ENCODE data around the gene RFLNA. TPM values are rescaled to one million over a fixed set of nuclear protein-coding genes. Genes with fewer than 3 reads are reported as not detected.

Gene RFLNA
- total RNA-seq, 1 experiment from 2014 or later = 3.7 TPM

- no peak for DNase-seq
- Histone ChIP-seq H3K27me3 (ENCODE audit: control insufficient read depth, insufficient read depth, low read length) (no peaks in the 10 kb centered on the region), H3K4me3 (ENCODE audit: insufficient read depth, low read depth, low read length) (no peak overlapping the region), H3K36me3 (replicated peaks; ENCODE audit: control insufficient read depth, insufficient read depth, low read length) (peaks cover 30% of the 10 kb centered on the region)
These were observed 32.6 kb downstream of the RFLNA start for GRCh38 chr12:124327362-124328043.

GRCh38 chr12:124328116-124328515 is 33.2 kb downstream of the RFLNA start:
- H3K4me3 ChIP-seq (ENCODE audit: insufficient read depth, low read depth, low read length) = no peak overlapping the region
- H3K27me3 ChIP-seq (ENCODE audit: control insufficient read depth, insufficient read depth, low read length) = no peaks in the 10 kb centered on the region
- peaks cover 33% of the 10 kb centered on the region for H3K36me3 ChIP-seq (replicated peaks; ENCODE audit: control insufficient read depth, insufficient read depth, low read length)
- no peak for DNase-seq

- no peak overlapping the region for H3K4me3 ChIP-seq (ENCODE audit: insufficient read depth, low read depth, low read length)
- no peaks in the 10 kb centered on the region for H3K27me3 ChIP-seq (ENCODE audit: control insufficient read depth, insufficient read depth, low read length)
- no peak for DNase-seq
- H3K36me3 ChIP-seq (replicated peaks; ENCODE audit: control insufficient read depth, insufficient read depth, low read length) = peaks cover 32% of the 10 kb centered on the region
These were observed 33.7 kb downstream of the RFLNA start for GRCh38 chr12:124328636-124329035.

GRCh38 chr12:124332058-124332672 is 37.3 kb downstream of the RFLNA start:
- peak; percentile 90 for DNase-seq

GRCh38 chr12:124332900-124333299 is 38.0 kb downstream of the RFLNA start:
- H3K4me3 ChIP-seq (ENCODE audit: insufficient read depth, low read depth, low read length) = no peak overlapping the region
- no peaks in the 10 kb centered on the region for H3K27me3 ChIP-seq (ENCODE audit: control insufficient read depth, insufficient read depth, low read length)
- peaks cover 31% of the 10 kb centered on the region for H3K36me3 ChIP-seq (replicated peaks; ENCODE audit: control insufficient read depth, insufficient read depth, low read length)
- DNase-seq = no peak

More at GRCh38 chr12:124332058-124332672, 37.3 kb downstream of the RFLNA start:
- H3K36me3 ChIP-seq (replicated peaks; ENCODE audit: control insufficient read depth, insufficient read depth, low read length) = peaks cover 30% of the 10 kb centered on the region
- H3K27me3 ChIP-seq (ENCODE audit: control insufficient read depth, insufficient read depth, low read length) = no peaks in the 10 kb centered on the region
- no peak overlapping the region for H3K4me3 ChIP-seq (ENCODE audit: insufficient read depth, low read depth, low read length)

GRCh38 chr12:124333724-124334123 is 38.8 kb downstream of the RFLNA start:
- DNase-seq = no peak
- Histone ChIP-seq H3K27me3 (ENCODE audit: control insufficient read depth, insufficient read depth, low read length) (no peaks in the 10 kb centered on the region), H3K4me3 (ENCODE audit: insufficient read depth, low read depth, low read length) (no peak overlapping the region), H3K36me3 (replicated peaks; ENCODE audit: control insufficient read depth, insufficient read depth, low read length) (peaks cover 28% of the 10 kb centered on the region)

GRCh38 chr12:124334266-124334665 is 39.4 kb downstream of the RFLNA start:
- peaks cover 25% of the 10 kb centered on the region for H3K36me3 ChIP-seq (replicated peaks; ENCODE audit: control insufficient read depth, insufficient read depth, low read length)
- no peak overlapping the region for H3K4me3 ChIP-seq (ENCODE audit: insufficient read depth, low read depth, low read length)
- no peak for DNase-seq
- H3K27me3 ChIP-seq (ENCODE audit: control insufficient read depth, insufficient read depth, low read length) = no peaks in the 10 kb centered on the region

- Histone ChIP-seq H3K4me3 (ENCODE audit: insufficient read depth, low read depth, low read length) (no peak overlapping the region), H3K36me3 (replicated peaks; ENCODE audit: control insufficient read depth, insufficient read depth, low read length) (peaks cover 24% of the 10 kb centered on the region)
- no peak for DNase-seq
These were observed 40.1 kb downstream of the RFLNA start for GRCh38 chr12:124334976-124335375.

GRCh38 chr12:124335426-124336183 is 40.7 kb downstream of the RFLNA start:
- DNase-seq = no peak
- H3K4me3 ChIP-seq (ENCODE audit: insufficient read depth, low read depth, low read length) = no peak overlapping the region
- peaks cover 20% of the 10 kb centered on the region for H3K36me3 ChIP-seq (replicated peaks; ENCODE audit: control insufficient read depth, insufficient read depth, low read length)
- H3K27me3 ChIP-seq (ENCODE audit: control insufficient read depth, insufficient read depth, low read length) = no peaks in the 10 kb centered on the region

More at GRCh38 chr12:124334976-124335375, 40.1 kb downstream of the RFLNA start:
- H3K27me3 ChIP-seq (ENCODE audit: control insufficient read depth, insufficient read depth, low read length) = no peaks in the 10 kb centered on the region

GRCh38 chr12:124336184-124336437 is 41.2 kb downstream of the RFLNA start:
- DNase-seq = no peak
- H3K27me3 ChIP-seq (ENCODE audit: control insufficient read depth, insufficient read depth, low read length) = no peaks in the 10 kb centered on the region
- H3K4me3 ChIP-seq (ENCODE audit: insufficient read depth, low read depth, low read length) = no peak overlapping the region
- peaks cover 20% of the 10 kb centered on the region for H3K36me3 ChIP-seq (replicated peaks; ENCODE audit: control insufficient read depth, insufficient read depth, low read length)

- H3K27me3 ChIP-seq (ENCODE audit: control insufficient read depth, insufficient read depth, low read length) = no peaks in the 10 kb centered on the region
- DNase-seq = no peak
- no peak overlapping the region for H3K4me3 ChIP-seq (ENCODE audit: insufficient read depth, low read depth, low read length)
- peaks cover 19% of the 10 kb centered on the region for H3K36me3 ChIP-seq (replicated peaks; ENCODE audit: control insufficient read depth, insufficient read depth, low read length)
These were observed 42.0 kb downstream of the RFLNA start for GRCh38 chr12:124336742-124337520.

GRCh38 chr12:124337622-124338021 is 42.7 kb downstream of the RFLNA start:
- Histone ChIP-seq H3K4me3 (ENCODE audit: insufficient read depth, low read depth, low read length) (no peak overlapping the region), H3K36me3 (replicated peaks; ENCODE audit: control insufficient read depth, insufficient read depth, low read length) (peaks cover 20% of the 10 kb centered on the region), H3K27me3 (ENCODE audit: control insufficient read depth, insufficient read depth, low read length) (no peaks in the 10 kb centered on the region)
- DNase-seq = no peak

- DNase-seq = no peak
- Histone ChIP-seq H3K4me3 (ENCODE audit: insufficient read depth, low read depth, low read length) (no peak overlapping the region), H3K27me3 (ENCODE audit: control insufficient read depth, insufficient read depth, low read length) (no peaks in the 10 kb centered on the region), H3K36me3 (replicated peaks; ENCODE audit: control insufficient read depth, insufficient read depth, low read length) (peaks cover 20% of the 10 kb centered on the region)
These were observed 43.6 kb downstream of the RFLNA start for GRCh38 chr12:124338448-124338847.

- peaks cover 20% of the 10 kb centered on the region for H3K36me3 ChIP-seq (replicated peaks; ENCODE audit: control insufficient read depth, insufficient read depth, low read length)
- no peaks in the 10 kb centered on the region for H3K27me3 ChIP-seq (ENCODE audit: control insufficient read depth, insufficient read depth, low read length)
- H3K4me3 ChIP-seq (ENCODE audit: insufficient read depth, low read depth, low read length) = no peak overlapping the region
- DNase-seq = no peak
These were observed 44.1 kb downstream of the RFLNA start for GRCh38 chr12:124338876-124339603.
